H1 (cell line): ENCODE results near the gene PMS1. TPM values are rescaled to one million over a fixed set of nuclear protein-coding genes. Genes with fewer than 3 reads are reported as not detected.

ENCODE experiments used
- BRCA1 ChIP-seq: IDR thresholded peaks from 2 replicates; pipeline ENCODE4 v1.6.1; 2012; ENCODE audit warnings: low read depth, low read length, improper control_type of control experiment
- GABPA ChIP-seq: IDR thresholded peaks from 2 replicates; pipeline ENCODE4 v1.6.1; 2011; ENCODE audit warnings: mild to moderate bottlenecking, low read length, moderate library complexity, borderline replicate concordance; ENCODE audit not compliant: insufficient read depth
- MAFK ChIP-seq: IDR thresholded peaks from 2 replicates; pipeline ENCODE4 v1.6.1; 2012; ENCODE audit warnings: low read depth, mild to moderate bottlenecking, improper control_type of control experiment, low read length
- polyA plus RNA-seq, 7 experiments: library from polyadenylated mRNA; depleted of rRNA in 3 of 7; stranded (reverse) in 5 of 7; unstranded in 2 of 7; fragments of >200 nt in 5 of 7; fragments of 200-250 nt in 2 of 7; gene quantifications; 1 replicate in 5 of 7; 2 replicates in 1 of 7; 4 replicates in 1 of 7; pipeline versions ENCODE4 v1.2.1 to v1.2.3, GENCODE V29; 2011 to 2013; ENCODE audit warnings: missing spikeins in 2 of 7, mixed read lengths in 2 of 7
- total RNA-seq: library from RNA; stranded (reverse); fragmentation: NEBNext Ultra II Directional; extraction: Animal tissue kit (Norgen Biotek cat#: 25700); gene quantifications from 2 replicates; pipeline ENCODE4 v1.2.1, GENCODE V29; 2021

Gene PMS1
- total and polyA plus RNA-seq, 2 of the 8 experiments (the other 6 are each of a cell fraction or from before 2014, with no cell fraction given), result 13.1 to 59.7 TPM

- TF ChIP-seq MAFK, result no peak
- no peak for TF ChIP-seq BRCA1
- no peak for TF ChIP-seq GABPA
Measured at GRCh38 chr2:189862751-189863150, 78.5 kb downstream of the PMS1 start (continued).
